ENCODE measurements around the gene RPL39L.
"Not testable (repeated sequence)": the region's sequence is repeated elsewhere in the genome, so short reads cannot be mapped to it uniquely, and the experiment has no call there.

RPL39L gene

DNA sequence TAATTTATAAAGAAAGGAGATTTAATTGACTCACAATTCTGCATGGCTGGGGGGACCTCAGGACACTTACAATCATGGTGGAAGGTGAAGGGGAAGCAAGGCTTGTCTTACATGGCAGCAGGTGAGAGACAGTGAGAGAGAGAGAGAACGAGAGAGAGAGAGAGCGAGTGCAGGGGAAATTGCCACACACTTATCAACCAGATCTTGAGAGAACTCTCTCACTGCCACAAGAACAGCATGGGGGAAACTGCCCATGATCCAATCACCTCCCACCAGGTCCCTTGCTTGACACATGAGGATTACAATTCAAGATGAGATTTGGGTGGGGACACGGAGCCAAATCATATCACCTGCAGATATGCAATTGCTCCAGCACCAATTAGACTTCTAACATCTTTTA, 7.1 kb upstream of the RPL39L start:
- POLR2A ChIA-PET, result no interaction called here
- no peak for DNase-seq (ENCODE audit: extremely low spot score)
- TF ChIP-seq, protein P1, sequence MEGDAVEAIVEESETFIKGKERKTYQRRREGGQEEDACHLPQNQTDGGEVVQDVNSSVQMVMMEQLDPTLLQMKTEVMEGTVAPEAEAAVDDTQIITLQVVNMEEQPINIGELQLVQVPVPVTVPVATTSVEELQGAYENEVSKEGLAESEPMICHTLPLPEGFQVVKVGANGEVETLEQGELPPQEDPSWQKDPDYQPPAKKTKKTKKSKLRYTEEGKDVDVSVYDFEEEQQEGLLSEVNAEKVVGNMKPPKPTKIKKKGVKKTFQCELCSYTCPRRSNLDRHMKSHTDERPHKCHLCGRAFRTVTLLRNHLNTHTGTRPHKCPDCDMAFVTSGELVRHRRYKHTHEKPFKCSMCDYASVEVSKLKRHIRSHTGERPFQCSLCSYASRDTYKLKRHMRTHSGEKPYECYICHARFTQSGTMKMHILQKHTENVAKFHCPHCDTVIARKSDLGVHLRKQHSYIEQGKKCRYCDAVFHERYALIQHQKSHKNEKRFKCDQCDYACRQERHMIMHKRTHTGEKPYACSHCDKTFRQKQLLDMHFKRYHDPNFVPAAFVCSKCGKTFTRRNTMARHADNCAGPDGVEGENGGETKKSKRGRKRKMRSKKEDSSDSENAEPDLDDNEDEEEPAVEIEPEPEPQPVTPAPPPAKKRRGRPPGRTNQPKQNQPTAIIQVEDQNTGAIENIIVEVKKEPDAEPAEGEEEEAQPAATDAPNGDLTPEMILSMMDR (IDR thresholded peaks at IDR 0.05; ENCODE audit: control extremely low read depth, extremely low read depth, low read depth, missing control alignments), result no peak
- CTCF ChIA-PET, result no interaction called here

DNA sequence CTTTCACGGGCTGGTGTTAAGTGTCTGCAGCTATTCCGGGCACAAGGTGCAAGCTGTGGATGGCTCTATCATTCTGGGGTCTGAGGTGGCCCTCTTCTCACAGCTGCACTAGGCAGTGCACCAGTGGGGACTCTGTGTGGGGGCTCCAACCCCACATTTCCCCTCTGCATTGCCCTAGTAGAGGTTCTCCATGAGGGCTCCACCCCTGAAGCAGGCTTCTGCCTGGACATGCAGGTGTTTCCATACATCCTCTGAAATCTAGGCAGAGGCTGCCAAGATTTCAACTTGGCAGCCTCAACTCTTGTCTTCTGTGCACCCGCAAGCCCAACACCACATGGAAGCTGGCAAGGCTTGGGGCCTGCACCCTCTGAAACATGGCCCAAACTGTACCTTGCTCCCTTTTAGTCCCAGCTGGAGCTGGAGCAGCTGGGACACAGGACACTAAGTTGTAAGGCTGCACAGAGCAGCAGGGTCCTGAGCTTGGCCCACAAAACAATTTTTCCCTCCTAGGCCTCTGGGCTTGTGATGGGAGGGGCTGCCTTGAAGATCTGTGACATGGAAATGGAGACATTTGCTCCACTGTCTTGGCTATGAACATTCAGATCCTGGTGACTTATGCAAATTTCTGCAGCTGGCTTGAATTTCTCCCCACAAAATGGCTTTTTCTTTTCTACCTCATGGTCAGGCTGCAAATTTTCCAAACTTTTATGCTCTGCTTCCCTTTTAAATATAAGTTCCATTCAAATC, 6.0 kb upstream of the RPL39L start:
- POLR2A ChIA-PET, result no interaction called here
- TF ChIP-seq, protein P1 (IDR thresholded peaks at IDR 0.05; ENCODE audit: control extremely low read depth, extremely low read depth, low read depth, missing control alignments), result no peak
- CTCF ChIA-PET, result interaction anchor here (0.8 to 0.9 kb wide), 2 partner anchors 19 to 32 kb away, joined by 3 to 7 read pairs; no protein-coding TSS in a partner anchor
- DNase-seq (ENCODE audit: extremely low spot score), result no peak

DNA sequence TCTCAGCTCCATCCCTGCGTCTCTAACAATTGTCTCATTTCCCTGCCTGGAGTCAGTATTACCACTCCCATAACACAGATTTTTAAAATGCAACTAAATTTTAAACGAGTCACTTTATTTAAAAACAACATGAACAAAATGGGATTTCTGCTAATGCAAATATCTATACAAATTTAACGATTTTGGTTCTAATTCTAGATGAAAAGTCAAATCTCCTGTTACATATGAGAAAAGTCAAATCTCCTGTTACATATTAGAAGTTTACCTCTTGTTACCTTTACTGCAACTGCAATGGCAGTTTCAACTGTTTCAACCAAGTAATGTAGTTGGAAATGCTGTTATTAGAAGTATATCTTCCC, 578 bp upstream of the RPL39L start:
- TF ChIP-seq, protein P1 (IDR thresholded peaks at IDR 0.05; ENCODE audit: control extremely low read depth, extremely low read depth, low read depth, missing control alignments), result no peak
- POLR2A ChIA-PET, result interaction anchor here (0.8 to 1.3 kb wide), 4 partner anchors 123 to 356 kb away, joined by 3 to 4 read pairs (median 3); partner anchors contain the start of gene EIF4A2
- CTCF ChIA-PET, result interaction anchor here (0.7 to 10.0 kb wide), 36 partner anchors 8 to 313 kb away, joined by 3 to 78 read pairs (median 6); no protein-coding TSS in a partner anchor
- no peak for DNase-seq (ENCODE audit: extremely low spot score)

DNA sequence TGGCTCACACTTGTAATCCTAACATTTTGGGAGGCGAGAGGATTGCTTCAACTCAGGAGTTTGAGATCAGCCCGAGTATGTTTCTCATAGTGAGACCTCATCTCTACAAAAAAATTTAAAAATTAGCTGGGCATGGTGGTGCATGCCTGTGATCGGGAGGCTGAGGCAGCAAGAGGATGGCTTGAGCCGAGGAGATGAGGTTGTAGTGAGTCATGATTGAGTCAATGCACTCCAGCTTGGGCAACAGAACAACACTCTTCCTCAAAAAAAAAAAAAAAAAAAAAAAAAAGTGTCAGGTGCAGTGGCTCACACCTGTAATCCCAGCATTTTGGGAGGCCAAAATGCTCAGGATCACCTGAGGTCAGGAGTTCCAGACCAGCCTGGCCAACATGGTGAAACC, 2.4 kb downstream of the RPL39L start:
- ChIA-PET POLR2A (no interaction called here), CTCF (interaction anchor here (1.4 to 10.0 kb wide), 7 partner anchors 8 to 41 kb away, joined by 3 to 78 read pairs (median 21); no protein-coding TSS in a partner anchor)
- TF ChIP-seq, protein P1 (IDR thresholded peaks at IDR 0.05; ENCODE audit: control extremely low read depth, extremely low read depth, low read depth, missing control alignments), result no peak
- no peak for DNase-seq (ENCODE audit: extremely low spot score)

DNA sequence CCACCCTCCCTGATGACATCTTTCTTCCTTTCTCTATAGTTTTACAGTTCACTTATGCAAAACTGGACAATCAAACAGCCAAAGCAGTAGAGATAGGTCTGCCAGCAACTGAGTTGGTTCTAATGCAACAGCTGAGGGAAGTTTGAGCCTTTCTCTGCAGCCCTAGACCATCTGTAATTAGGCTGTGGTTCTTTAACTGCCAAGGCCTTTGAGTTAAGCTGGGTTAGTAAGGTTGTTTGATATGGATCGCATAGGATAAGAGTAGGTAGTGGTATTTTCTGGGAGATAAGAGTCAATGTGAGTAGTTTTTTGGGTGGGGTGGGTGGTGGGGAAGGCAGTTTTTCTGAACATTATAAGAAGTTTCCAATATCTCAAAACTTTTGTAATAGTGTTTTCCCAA, 3.0 kb downstream of the RPL39L start:
- CTCF ChIA-PET, result interaction anchor here (1.4 to 10.0 kb wide), 6 partner anchors 14 to 41 kb away, joined by 3 to 78 read pairs (median 6); no protein-coding TSS in a partner anchor
- TF ChIP-seq, protein P1 (IDR thresholded peaks at IDR 0.05; ENCODE audit: control extremely low read depth, extremely low read depth, low read depth, missing control alignments), result no peak
- DNase-seq (ENCODE audit: extremely low spot score), result no peak
- POLR2A ChIA-PET, result no interaction called here

DNA sequence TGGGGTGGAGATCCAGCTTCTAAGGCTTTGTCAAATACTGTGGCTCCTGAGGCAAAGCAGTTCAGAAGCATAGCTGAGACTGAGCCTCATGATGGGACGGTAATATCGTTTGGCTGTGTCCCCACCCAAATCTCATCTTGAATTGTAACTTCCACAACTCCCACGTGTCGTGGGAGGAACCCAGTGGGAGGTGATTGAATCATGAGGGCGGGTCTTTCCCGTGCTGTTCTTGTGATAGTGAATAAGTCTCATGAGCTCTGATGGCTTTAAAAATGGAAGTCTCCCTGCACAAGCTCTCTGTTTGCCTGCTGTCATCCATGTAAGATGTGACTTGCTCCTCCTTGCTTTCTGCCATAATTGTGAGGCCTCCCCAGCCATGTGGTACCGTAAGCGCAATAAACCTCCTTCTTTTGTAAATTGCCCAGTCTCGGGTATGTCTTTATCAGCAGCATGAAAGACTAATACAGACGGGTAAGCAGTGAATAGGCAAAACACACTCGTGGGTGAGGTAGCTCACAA, 4.1 kb downstream of the RPL39L start:
- ChIA-PET POLR2A (interaction anchor here (0.6 kb wide), 1 partner anchor 26 kb away, joined by 3 read pairs; no protein-coding TSS in a partner anchor), CTCF (interaction anchor here (1.0 to 10.0 kb wide), 7 partner anchors 15 to 286 kb away, joined by 3 to 78 read pairs (median 4); no protein-coding TSS in a partner anchor)
- not testable (repeated sequence) for DNase-seq (ENCODE audit: extremely low spot score)

DNA sequence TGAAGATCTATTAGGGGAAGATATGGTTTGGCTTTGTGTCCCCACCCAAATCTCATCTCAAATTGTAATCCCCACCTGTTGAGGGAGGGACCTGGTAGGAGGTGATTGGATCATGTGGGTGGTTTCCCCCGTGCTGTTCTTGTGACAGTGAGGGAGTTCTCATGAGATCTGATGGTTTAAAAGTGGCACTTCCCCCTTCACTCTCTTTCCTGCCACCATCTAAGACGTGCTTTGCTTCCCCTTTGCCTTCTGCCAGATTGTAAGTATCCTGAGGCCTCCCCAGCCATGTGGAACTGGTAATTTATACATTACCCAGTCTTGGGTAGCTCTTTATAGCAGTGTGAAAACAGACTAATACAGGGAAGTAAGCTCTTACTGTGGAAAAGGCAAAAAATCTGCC, 6.1 kb downstream of the RPL39L start:
- DNase-seq (ENCODE audit: extremely low spot score); POLR2A ChIA-PET: not testable (repeated sequence)
- CTCF ChIA-PET, result interaction anchor here (1.0 to 10.0 kb wide), 4 partner anchors 8 to 32 kb away, joined by 3 to 78 read pairs (median 4); no protein-coding TSS in a partner anchor
